HG03064 (cell line): ENCODE measurements around the gene TNXB.

Experiments
- ATAC-seq: cut with Tn5 transposase; IDR thresholded peaks from one replicate; pipeline ENCODE4 v1.9.1; 2021; ENCODE audit warnings: low read depth; ENCODE audit not compliant: unreplicated experiment

The TNXB gene

DNA sequence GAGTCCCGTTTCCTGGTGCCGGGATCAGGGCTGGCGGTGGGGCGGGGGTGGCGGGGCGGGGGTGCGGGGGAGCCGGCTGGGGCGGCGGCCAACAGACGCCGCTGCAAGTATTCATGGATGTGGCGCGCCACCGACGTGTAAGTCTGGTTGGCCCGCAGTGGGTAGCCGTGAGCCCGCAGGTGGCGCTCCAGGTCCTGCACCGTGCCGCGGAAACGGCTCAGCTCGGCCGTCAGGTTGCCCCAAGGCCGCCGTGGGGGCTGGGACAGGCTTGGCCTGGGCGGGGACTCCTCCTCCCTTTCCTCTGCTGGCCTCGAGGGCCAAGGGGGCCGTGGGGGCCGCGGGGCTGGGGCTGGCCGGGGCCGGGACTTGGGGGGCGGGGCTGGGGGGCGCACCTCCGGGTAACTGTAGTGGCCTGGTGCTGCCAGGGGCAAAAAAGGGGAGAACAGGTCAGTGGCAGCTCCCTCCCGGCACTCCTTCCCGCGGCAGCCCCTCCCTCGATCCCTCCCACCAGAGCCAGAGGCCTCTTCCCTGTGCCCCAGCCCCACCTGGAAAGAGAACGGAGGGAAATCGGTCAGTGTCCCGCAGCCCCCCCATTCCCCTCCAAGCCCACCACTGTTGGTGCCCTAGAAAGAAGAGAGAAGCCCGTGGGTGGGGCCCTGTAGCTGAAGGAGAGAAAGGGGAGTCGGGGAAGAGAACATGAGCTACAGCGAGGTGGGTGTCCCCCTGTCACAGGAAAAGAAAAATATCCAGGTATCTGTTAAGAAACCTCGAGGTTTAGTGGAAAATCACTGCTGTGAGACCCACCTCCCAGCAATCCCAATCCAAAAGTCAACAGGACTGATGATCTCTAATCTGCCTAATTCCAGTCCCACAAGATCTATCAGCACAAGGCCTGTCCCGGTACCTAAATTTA lies 21.3 kb downstream of the TNXB start:
- no peak for ATAC-seq

GRCh38 chr6:32086661-32087573 lies 22.2 kb downstream of the TNXB start:
- ATAC-seq: no peak

- ATAC-seq: no peak
Measured at GRCh38 chr6:32085759-32086459, 23.2 kb downstream of the TNXB start.

- no peak for ATAC-seq
Measured at GRCh38 chr6:32084780-32085179, 24.4 kb downstream of the TNXB start.

- no peak for ATAC-seq
Measured at GRCh38 chr6:32083812-32084768, 25.0 kb downstream of the TNXB start.

DNA sequence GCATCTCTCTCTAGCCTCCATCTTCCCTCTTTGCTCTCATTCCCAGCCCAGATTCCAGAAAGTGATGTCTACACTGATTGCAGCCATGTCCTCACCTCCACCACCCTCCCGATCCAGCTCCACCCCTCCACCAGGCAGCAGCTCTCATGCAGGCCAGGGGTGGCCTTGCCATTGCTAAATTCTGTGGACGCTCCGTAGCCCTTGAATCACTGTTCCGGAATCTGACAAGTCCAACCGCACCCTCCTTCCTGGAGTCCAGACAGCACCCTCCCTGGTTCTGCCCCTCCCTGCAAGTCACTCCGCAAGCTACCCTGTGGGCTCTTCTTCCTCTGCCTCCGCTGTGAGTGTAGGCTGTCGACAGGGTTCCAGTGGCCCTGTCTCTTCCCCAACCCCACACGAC lies 26.2 kb downstream of the TNXB start:
- no peak for ATAC-seq

DNA sequence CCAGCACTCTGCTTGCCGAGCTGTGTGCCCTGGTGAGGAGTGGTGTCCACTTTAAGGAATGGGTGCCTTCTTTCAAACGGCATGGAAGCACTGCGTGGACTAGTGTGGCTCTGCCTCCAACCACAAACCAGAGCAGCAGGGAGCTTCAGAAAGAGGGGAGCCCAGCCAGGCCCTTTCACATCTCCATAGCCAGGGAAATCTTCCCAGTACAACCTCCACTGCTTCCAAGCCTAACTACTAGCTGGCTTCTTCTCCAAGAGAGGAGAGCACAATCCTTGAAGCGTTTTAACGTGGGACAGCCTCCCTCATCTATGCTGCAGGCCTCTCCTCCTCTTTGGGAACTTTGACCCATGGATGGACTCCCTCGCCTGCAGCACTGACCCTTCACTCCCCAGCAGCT lies 26.7 kb downstream of the TNXB start:
- ATAC-seq: no peak

- ATAC-seq: no peak
Measured at GRCh38 chr6:32081168-32081990, 27.8 kb downstream of the TNXB start.

GRCh38 chr6:32079566-32080290 lies 29.4 kb downstream of the TNXB start:
- ATAC-seq: no peak

DNA sequence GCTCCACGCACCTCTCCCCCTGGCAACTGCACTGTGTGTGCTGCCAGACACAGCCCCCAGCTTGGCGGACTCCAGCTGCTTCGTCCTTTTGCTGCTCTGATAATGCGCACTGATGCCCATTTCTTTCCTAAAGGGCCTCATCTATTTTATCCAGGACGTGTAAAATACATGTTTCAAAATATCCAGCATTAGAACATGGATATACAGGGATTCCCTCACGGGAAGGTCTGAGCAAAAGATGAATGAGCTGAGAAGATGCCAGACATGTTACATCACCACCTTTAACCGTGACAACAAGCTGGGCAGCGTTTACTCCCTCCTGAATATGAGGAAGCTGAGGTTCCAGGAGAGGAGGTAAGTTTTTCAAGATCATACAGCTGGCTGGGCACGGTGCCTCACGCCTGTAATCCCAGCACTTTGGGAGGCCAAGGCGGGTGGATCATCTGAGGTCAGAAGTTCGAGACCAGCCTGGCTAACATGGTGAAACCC lies 32.8 kb downstream of the TNXB start:
- ATAC-seq: no peak

DNA sequence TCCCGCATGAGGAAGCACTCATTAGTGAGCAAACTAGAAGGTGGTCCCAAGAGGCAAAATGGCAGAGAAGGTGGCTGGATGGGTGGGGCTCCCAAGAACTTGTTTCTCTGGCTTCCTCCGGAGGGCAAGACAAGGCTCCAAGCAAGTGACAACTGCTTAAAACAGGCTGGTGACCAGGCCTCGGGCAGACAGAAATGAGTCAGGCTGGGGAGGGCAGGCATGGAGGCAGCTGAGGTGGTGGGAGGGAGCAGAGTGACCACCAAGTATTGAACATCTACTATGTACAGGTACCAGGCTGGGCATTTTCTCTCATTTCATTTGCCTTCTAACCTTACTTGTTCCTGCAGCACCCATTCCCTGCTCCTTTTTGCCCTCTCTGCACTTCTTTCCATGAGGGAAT lies 33.4 kb downstream of the TNXB start:
- ATAC-seq: no peak

DNA sequence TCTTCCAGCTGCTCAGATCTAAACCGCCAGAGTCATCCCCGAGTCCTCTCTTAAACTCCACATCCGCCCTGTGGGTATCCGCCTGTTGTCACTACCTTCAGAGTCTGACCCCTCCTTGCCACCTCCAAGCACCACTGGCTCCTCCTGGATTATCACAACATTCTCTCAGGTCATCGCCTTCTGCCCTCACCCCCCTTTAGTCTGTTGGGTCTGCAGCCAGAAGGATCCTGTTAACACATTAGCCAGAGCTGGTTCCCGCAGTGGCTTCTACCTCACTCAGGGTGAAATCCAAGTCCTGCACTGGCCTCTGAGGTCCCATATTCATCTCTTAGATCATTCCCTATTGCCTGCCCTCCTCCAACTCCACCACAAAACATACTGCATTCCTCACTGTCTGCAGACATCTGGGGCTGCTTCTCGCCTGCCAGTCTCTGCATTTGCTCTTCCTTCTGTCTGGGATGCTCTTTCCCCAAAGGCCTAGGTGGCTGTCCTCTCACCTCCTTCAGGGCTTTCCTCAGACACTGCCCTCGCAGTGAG lies 34.1 kb downstream of the TNXB start:
- ATAC-seq: no peak

DNA sequence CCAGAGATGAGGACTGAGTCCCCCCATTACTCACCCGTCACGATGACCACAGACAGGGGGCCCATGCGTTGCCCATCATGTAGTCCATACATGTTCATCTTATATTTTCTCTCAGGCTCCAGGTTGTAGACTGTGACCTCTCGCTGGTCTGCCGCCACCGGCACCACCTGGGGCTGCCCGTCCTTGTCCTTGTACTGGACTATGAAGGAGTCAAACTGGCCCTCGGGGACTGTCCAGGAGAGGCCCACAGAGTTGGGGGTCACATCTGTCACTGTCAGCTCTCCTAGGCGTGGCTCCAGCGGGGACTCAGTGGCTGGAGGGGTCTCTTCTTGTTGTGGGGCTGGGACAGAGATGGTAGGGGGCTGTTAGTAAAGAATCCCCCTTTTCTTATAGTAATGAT lies 35.5 kb downstream of the TNXB start:
- ATAC-seq: no peak

GRCh38 chr6:32073101-32073500 lies 36.0 kb downstream of the TNXB start:
- no peak for ATAC-seq

GRCh38 chr6:32070814-32071543 lies 38.2 kb downstream of the TNXB start:
- ATAC-seq: no peak

GRCh38 chr6:32069878-32070515 lies 39.1 kb downstream of the TNXB start:
- ATAC-seq: no peak

- no peak for ATAC-seq
Measured at GRCh38 chr6:32069460-32069859, 39.7 kb downstream of the TNXB start.
